Neural progenitor cell (in vitro differentiated cells): ENCODE results near the gene FRAS1. TPM values are rescaled to one million over a fixed set of nuclear protein-coding genes. Genes with fewer than 3 reads are reported as not detected.

Experiments
- DNase-seq: peaks from one replicate; pipeline ENCODE4 v3.0.0-alpha.2; 2016; ENCODE audit warnings: low spot score
- H2AFZ ChIP-seq: fragments of 200-600 bp; sonication (generic); replicated peaks from 2 replicates; pipeline ENCODE4 v1.6.1; 2016; ENCODE audit warnings: antibody characterized with exemption
- H3F3A ChIP-seq: fragments of 200-600 bp; sonication (generic); 2 replicates; pipeline ENCODE4 v1.6.1; 2016; ENCODE audit warnings: antibody characterized with exemption, low read depth
- H3K27ac ChIP-seq: fragments of 200-600 bp; sonication (generic); 2 replicates; pipeline ENCODE4 v1.5.1; 2016; ENCODE audit warnings: mild to moderate bottlenecking
- H3K27me3 ChIP-seq: fragments of 200-600 bp; sonication (generic); 2 replicates; pipeline ENCODE4 v1.6.1; 2016; ENCODE audit warnings: mild to moderate bottlenecking, moderate library complexity
- H3K36me3 ChIP-seq: fragments of 200-600 bp; sonication (generic); 2 replicates; pipeline ENCODE4 v1.5.1; 2016
- H3K4me1 ChIP-seq: fragments of 200-600 bp; sonication (generic); 2 replicates; pipeline ENCODE4 v1.6.1; 2016; ENCODE audit warnings: mixed run types
- H3K4me2 ChIP-seq: fragments of 200-600 bp; sonication (generic); 2 replicates; pipeline ENCODE4 v1.6.1; 2016
- H3K4me3 ChIP-seq: fragments of 200-600 bp; sonication (generic); 2 replicates; pipeline ENCODE4 v1.5.1; 2016
- H3K79me2 ChIP-seq: fragments of 200-600 bp; sonication (generic); 2 replicates; pipeline ENCODE4 v1.6.1; 2016; ENCODE audit warnings: low read depth
- H3K9ac ChIP-seq: fragments of 200-600 bp; sonication (generic); 2 replicates; pipeline ENCODE4 v1.6.1; 2016
- H3K9me3 ChIP-seq: fragments of 200-600 bp; sonication (generic); 2 replicates; pipeline ENCODE4 v1.5.1; 2016; ENCODE audit warnings: low read depth
- H4K20me1 ChIP-seq: fragments of 200-600 bp; sonication (generic); 2 replicates; pipeline ENCODE4 v1.6.1; 2016; ENCODE audit warnings: low read depth
- H3K27ac Mint-ChIP-seq: 3 replicates; pipeline ENCODE4 v1.8.0; 2021; ENCODE audit warnings: mixed read lengths
- H3K27me3 Mint-ChIP-seq: 2 replicates; pipeline ENCODE4 v1.8.0; 2022; ENCODE audit warnings: low read depth, mild to moderate bottlenecking, inconsistent platforms, moderate library complexity, mixed read lengths; ENCODE audit not compliant: insufficient read depth
- H3K36me3 Mint-ChIP-seq: 3 replicates; pipeline ENCODE4 v1.8.0; 2021; ENCODE audit warnings: mixed read lengths
- H3K4me1 Mint-ChIP-seq: 3 replicates; pipeline ENCODE4 v1.8.0; 2021; ENCODE audit warnings: mixed read lengths
- H3K4me3 Mint-ChIP-seq: 3 replicates; pipeline ENCODE4 v1.8.0; 2021; ENCODE audit warnings: mild to moderate bottlenecking, moderate library complexity, mixed read lengths
- H3K9me3 Mint-ChIP-seq: 3 replicates; pipeline ENCODE4 v1.8.0; 2020; ENCODE audit warnings: mixed read lengths
- EZH2 ChIP-seq: fragments of 200-600 bp; sonication (generic); IDR thresholded peaks from 2 replicates; pipeline ENCODE4 v1.6.1; 2017; ENCODE audit warnings: antibody characterized with exemption, mild to moderate bottlenecking, moderate library complexity
- EZH2phosphoT487 ChIP-seq: fragments of 200-600 bp; sonication (generic); IDR thresholded peaks from 2 replicates; pipeline ENCODE4 v1.6.1; 2017; ENCODE audit warnings: antibody characterized with exemption
- total RNA-seq: library from RNA; depleted of rRNA; stranded (reverse); fragments of >200 nt; gene quantifications from 2 replicates; pipeline ENCODE4 v1.2.3, GENCODE V29; 2015; ENCODE audit warnings: low replicate concordance
- TF ChIP-seq, protein P1 (sequence below): fragments of 200-600 bp; sonication (generic); IDR thresholded peaks from 2 replicates; pipeline ENCODE4 v1.5.1; 2017; ENCODE audit warnings: antibody characterized with exemption, mild to moderate bottlenecking

Gene FRAS1
- total RNA-seq, 1 donor from 2014 or later: 21.3 TPM

DNA sequence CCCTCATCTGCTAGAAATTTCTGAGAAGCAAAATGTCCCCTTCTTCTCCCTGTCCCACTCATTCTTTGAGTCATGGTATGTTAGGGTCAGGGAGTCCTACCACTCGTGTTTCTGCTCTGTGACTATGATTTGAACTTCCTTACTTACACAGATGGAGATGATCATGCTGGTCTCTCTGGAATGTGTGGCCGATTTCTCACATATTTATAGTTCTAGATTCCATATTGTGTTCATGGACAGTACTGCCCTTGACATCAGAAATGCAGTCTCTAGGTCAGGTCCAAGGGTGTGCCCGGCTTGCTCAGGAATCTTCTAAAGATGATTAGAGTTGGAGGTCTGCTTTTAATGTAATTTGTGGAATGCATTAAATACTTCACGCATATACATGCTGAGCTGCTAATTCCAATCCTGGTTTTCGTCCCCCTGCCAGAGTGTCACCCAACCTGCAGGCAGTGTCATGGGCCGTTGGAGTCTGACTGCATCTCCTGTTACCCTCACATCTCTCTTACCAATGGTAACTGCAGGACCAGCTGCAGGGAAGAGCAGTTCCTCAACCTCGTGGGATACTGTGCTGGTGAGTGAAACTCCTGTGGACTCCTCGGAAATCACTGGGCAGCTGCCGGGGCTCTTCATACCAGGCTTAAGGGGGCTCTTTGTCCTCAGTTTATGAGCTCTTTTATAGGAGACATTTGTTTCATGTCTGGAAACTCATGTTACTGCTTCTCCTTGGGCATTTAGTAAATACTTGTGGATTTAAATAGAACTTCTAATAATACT, 280.3 kb downstream of the FRAS1 start:
- no peaks in the 10 kb centered on the region for H3K79me2 ChIP-seq
- H3K4me2 ChIP-seq: no peak overlapping the region
- no peak overlapping the region for H3K27ac Mint-ChIP-seq
- H2AFZ ChIP-seq: no peak overlapping the region
- H3K4me3 Mint-ChIP-seq: no peak overlapping the region
- peaks cover 29% of the 10 kb centered on the region for H3K4me1 Mint-ChIP-seq
- DNase-seq: no peak
- no peak overlapping the region for H3K27ac ChIP-seq
- peaks cover 2% of the 10 kb centered on the region for H3K27me3 Mint-ChIP-seq
- H3K9ac ChIP-seq: no peak overlapping the region
- no peak overlapping the region for H3K4me3 ChIP-seq
- no peaks in the 10 kb centered on the region for H3K36me3 ChIP-seq
- H3K27me3 ChIP-seq: no peaks in the 10 kb centered on the region
- no peaks in the 10 kb centered on the region for H3K9me3 Mint-ChIP-seq
- H4K20me1 ChIP-seq: no peaks in the 10 kb centered on the region
- no peak for TF ChIP-seq EZH2phosphoT487
- TF ChIP-seq EZH2: no peak
- TF ChIP-seq, protein P1, sequence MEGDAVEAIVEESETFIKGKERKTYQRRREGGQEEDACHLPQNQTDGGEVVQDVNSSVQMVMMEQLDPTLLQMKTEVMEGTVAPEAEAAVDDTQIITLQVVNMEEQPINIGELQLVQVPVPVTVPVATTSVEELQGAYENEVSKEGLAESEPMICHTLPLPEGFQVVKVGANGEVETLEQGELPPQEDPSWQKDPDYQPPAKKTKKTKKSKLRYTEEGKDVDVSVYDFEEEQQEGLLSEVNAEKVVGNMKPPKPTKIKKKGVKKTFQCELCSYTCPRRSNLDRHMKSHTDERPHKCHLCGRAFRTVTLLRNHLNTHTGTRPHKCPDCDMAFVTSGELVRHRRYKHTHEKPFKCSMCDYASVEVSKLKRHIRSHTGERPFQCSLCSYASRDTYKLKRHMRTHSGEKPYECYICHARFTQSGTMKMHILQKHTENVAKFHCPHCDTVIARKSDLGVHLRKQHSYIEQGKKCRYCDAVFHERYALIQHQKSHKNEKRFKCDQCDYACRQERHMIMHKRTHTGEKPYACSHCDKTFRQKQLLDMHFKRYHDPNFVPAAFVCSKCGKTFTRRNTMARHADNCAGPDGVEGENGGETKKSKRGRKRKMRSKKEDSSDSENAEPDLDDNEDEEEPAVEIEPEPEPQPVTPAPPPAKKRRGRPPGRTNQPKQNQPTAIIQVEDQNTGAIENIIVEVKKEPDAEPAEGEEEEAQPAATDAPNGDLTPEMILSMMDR: no peak
- H3F3A ChIP-seq: no peaks in the 10 kb centered on the region
- H3K36me3 Mint-ChIP-seq: peaks cover 22% of the 10 kb centered on the region
- no peaks in the 10 kb centered on the region for H3K9me3 ChIP-seq
- H3K4me1 ChIP-seq: peaks cover 10% of the 10 kb centered on the region

DNA sequence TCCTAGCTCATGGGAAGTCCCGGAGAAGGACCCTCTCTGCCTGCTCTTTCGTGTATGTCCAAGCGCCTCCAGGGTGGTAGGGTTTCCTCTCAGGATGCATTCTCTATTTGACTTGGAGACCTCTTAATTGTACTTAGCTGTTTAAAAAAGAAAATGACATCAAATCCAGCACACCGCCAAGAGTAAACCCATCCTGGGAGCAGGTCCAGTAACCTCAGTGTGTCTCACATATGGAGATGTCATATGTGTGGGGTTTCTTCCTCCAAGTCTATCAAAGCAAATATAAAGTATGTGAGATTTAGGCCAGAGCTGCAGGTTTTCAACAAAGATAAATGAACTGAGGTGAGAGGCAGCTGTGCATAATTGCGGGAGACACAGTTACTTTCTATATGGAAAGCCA, 285.0 kb downstream of the FRAS1 start:
- no peak overlapping the region for H3K9ac ChIP-seq
- H3K4me1 Mint-ChIP-seq: peaks cover 3% of the 10 kb centered on the region
- H3K4me3 Mint-ChIP-seq: no peak overlapping the region
- H3K79me2 ChIP-seq: no peaks in the 10 kb centered on the region
- H3K9me3 Mint-ChIP-seq: no peaks in the 10 kb centered on the region
- H3F3A ChIP-seq: no peaks in the 10 kb centered on the region
- H3K27me3 ChIP-seq: no peaks in the 10 kb centered on the region
- H3K36me3 Mint-ChIP-seq: peaks cover 19% of the 10 kb centered on the region
- no peaks in the 10 kb centered on the region for H3K4me1 ChIP-seq
- H2AFZ ChIP-seq: no peak overlapping the region
- no peak overlapping the region for H3K27ac Mint-ChIP-seq
- H3K9me3 ChIP-seq: no peaks in the 10 kb centered on the region
- H4K20me1 ChIP-seq: no peaks in the 10 kb centered on the region
- TF ChIP-seq EZH2phosphoT487 (no peak), EZH2 (no peak)
- TF ChIP-seq, protein P1: no peak
- no peak overlapping the region for H3K4me3 ChIP-seq
- H3K36me3 ChIP-seq: no peaks in the 10 kb centered on the region
- peaks cover 2% of the 10 kb centered on the region for H3K27me3 Mint-ChIP-seq
- no peak for DNase-seq
- H3K4me2 ChIP-seq: no peak overlapping the region
- no peak overlapping the region for H3K27ac ChIP-seq

DNA sequence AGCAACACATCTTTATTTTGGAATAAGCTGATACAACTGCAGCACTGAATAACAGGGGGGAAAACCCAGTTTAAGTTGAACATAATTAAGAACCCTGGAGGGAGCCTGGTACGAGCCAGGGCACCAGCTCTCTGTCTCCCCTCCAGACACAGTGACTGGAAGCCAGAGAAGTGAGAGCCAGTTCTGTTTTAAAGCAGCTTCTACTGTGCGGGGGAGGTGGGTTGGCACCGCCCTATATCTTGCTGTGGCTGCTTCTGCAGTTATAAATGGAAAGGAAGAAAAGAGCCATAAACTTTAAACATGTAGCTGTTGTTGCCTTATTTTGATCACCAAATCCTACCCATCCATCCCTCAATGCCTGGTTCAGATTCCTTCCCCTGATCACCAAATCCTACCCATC, 286.6 kb downstream of the FRAS1 start:
- H3K9me3 ChIP-seq: no peaks in the 10 kb centered on the region
- Mint-ChIP-seq H3K27me3 (peaks cover 2% of the 10 kb centered on the region), H3K36me3 (peaks cover 11% of the 10 kb centered on the region), H3K4me3 (no peak overlapping the region), H3K27ac (no peak overlapping the region), H3K9me3 (no peaks in the 10 kb centered on the region), H3K4me1 (no peaks in the 10 kb centered on the region)
- H3K36me3 ChIP-seq: no peaks in the 10 kb centered on the region
- H3K9ac ChIP-seq: no peak overlapping the region
- H3K79me2 ChIP-seq: no peaks in the 10 kb centered on the region
- H3K4me2 ChIP-seq: no peak overlapping the region
- no peaks in the 10 kb centered on the region for H3F3A ChIP-seq
- no peaks in the 10 kb centered on the region for H3K27me3 ChIP-seq
- no peak overlapping the region for H3K4me3 ChIP-seq
- no peaks in the 10 kb centered on the region for H3K4me1 ChIP-seq
- H3K27ac ChIP-seq: no peak overlapping the region
- H2AFZ ChIP-seq: no peak overlapping the region
- no peaks in the 10 kb centered on the region for H4K20me1 ChIP-seq
- no peak for DNase-seq
- no peak for TF ChIP-seq EZH2phosphoT487
- TF ChIP-seq, protein P1: no peak
